Uterus (tissue), 4 donors: ENCODE results near the gene SMTN. TPM values are rescaled to one million over a fixed set of nuclear protein-coding genes. Genes with fewer than 3 reads are reported as not detected.
"Not testable (repeated sequence)": the region's sequence is repeated elsewhere in the genome, so short reads cannot be mapped to it uniquely, and the experiment has no call there.

Experiments
- DNase-seq, 2 donors: peaks; one replicate each; pipeline ENCODE4 v3.0.0-alpha.2; 2019 to 2020
- H3K27ac ChIP-seq, 2 donors: fragments of 200-600 bp; sonication (generic); 1 replicate in 1 of 2; 2 replicates in 1 of 2; pipeline ENCODE4 v1.5.1; 2016 to 2018
- H3K27me3 ChIP-seq, 2 donors: fragments of 200-600 bp; sonication (generic); one replicate each; pipeline ENCODE4 v1.5.1; 2018 to 2019; ENCODE audit warnings: control low read depth in 1 of 2
- H3K36me3 ChIP-seq, 2 donors: fragments of 200-600 bp; sonication (generic); one replicate each; pipeline ENCODE4 v1.5.1; 2019; ENCODE audit warnings: control low read depth in 1 of 2
- H3K4me1 ChIP-seq, 2 donors: fragments of 200-600 bp; sonication (generic); one replicate each; pipeline ENCODE4 v1.5.1; 2018 to 2019; ENCODE audit warnings: control low read depth in 1 of 2
- H3K4me3 ChIP-seq, 2 donors: fragments of 200-600 bp; sonication (generic); 1 replicate in 1 of 2; 2 replicates in 1 of 2; pipeline ENCODE4 v1.5.1; 2018 to 2019; ENCODE audit warnings: mild to moderate bottlenecking in 1 of 2
- H3K9me3 ChIP-seq, 2 donors: fragments of 200-600 bp; sonication (generic); one replicate each; pipeline ENCODE4 v1.5.1; 2019; ENCODE audit warnings: control low read depth in 1 of 2
- POLR2A ChIP-seq, 2 donors: fragments of 450-650 bp; IDR thresholded peaks; one replicate each; pipeline ENCODE4 v1.6.1; 2016; ENCODE audit warnings: antibody characterized with exemption in 2 of 2, mild to moderate bottlenecking in 1 of 2, moderate library complexity in 1 of 2
- intact Hi-C: fragments of 100-400 bp; cut with DNase I; formaldehyde crosslinking; loops from one replicate; pipeline ENCODE4 v1.15.1; 2023; ENCODE audit warnings: low total_unique reads
- total RNA-seq, 4 donors: library from RNA; depleted of rRNA in 3 of 4; stranded (reverse); fragments of >200 nt in 3 of 4; gene quantifications; one replicate each; pipeline versions ENCODE4 v1.1.0 to v1.2.4, GENCODE V29; 2014 to 2023
- TF ChIP-seq, protein P1 (sequence below), 4 experiments: fragments of 200-600 bp in 2 of 4; fragments of 450-650 bp in 2 of 4; sonication (generic) in 2 of 4; IDR thresholded peaks; one replicate each; pipeline ENCODE4 v1.5.1; 2016 to 2019; ENCODE audit warnings: antibody characterized with exemption in 4 of 4, mild to moderate bottlenecking in 2 of 4, moderate library complexity in 1 of 4
- donor health status: DM: yes; HTN: yes; CAD: no.

The SMTN gene
- total RNA-seq, 4 donors from 2014 or later, result 182 to 647 (median 274) TPM

DNA sequence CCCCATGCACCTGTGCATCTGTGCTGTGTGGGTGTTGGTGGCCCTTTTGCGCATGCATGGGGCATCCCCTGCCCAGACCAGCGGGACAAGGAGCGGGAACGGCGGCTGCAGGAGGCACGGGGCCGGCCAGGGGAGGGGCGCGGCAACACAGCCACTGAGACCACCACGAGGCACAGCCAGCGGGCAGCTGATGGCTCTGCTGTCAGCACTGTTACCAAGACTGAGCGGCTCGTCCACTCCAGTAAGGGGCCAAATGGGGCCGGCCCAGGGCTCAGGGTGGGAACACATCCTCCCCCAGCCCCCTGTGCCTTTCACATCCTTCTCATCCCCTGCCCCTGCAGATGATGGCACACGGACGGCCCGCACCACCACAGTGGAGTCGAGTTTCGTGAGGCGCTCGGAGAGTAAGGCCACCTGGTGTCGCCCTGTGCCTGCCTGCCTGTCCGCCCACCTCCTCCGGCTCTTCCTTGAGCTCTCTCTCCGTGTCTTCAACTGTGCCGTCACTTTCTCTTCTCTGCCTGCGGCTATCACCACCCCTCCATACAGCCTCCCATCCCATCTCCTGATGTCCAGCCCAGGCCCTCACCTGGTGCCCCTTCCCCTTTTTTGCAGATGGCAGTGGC lies 15.7 kb downstream of the SMTN start:
- DNase-seq, result peak in 1 of 2 donors; percentile 21
- Histone ChIP-seq H3K9me3 (no peaks in the 10 kb centered on the region), H3K4me3 (no peak overlapping the region), H3K36me3 (no peaks in the 10 kb centered on the region), H3K27me3 (no peaks in the 10 kb centered on the region), H3K4me1 (peaks cover 8 to 17% of the 10 kb centered on the region in 2 donors), H3K27ac (peak overlapping the region; percentile 96 to 100)
- TF ChIP-seq, protein P1, sequence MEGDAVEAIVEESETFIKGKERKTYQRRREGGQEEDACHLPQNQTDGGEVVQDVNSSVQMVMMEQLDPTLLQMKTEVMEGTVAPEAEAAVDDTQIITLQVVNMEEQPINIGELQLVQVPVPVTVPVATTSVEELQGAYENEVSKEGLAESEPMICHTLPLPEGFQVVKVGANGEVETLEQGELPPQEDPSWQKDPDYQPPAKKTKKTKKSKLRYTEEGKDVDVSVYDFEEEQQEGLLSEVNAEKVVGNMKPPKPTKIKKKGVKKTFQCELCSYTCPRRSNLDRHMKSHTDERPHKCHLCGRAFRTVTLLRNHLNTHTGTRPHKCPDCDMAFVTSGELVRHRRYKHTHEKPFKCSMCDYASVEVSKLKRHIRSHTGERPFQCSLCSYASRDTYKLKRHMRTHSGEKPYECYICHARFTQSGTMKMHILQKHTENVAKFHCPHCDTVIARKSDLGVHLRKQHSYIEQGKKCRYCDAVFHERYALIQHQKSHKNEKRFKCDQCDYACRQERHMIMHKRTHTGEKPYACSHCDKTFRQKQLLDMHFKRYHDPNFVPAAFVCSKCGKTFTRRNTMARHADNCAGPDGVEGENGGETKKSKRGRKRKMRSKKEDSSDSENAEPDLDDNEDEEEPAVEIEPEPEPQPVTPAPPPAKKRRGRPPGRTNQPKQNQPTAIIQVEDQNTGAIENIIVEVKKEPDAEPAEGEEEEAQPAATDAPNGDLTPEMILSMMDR (IDR thresholded peaks at IDR 0.05), result no peak
- TF ChIP-seq POLR2A (IDR thresholded peaks at IDR 0.05), result no peak
- intact Hi-C loops, result no loop called here

DNA sequence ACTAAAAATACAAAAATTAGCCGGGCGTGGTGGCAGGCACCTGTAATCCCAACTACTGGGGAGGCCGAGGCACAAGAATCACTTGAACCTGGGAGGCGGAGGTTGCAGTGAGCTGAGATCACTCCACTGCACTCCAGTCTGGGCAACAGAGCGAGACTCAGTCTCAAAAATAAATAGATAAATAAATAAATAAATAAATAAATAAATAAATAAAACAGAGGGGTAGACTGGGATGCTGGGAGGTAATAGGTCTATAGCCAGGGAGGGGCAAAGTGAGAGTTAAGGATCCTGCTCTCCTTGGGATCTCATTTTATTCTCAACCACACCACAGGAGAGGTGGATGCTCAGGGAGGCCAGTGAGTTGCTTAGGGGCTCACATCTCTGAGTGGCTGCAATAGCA lies 16.4 kb downstream of the SMTN start:
- H3K36me3 ChIP-seq, intact Hi-C loops, H3K9me3 ChIP-seq, DNase-seq, H3K4me3 ChIP-seq, H3K27me3 ChIP-seq: not testable (repeated sequence)
- H3K27ac ChIP-seq, result peak overlapping the region; percentile 96 to 100
- peaks cover 8 to 13% of the 10 kb centered on the region in 2 donors for H3K4me1 ChIP-seq

DNA sequence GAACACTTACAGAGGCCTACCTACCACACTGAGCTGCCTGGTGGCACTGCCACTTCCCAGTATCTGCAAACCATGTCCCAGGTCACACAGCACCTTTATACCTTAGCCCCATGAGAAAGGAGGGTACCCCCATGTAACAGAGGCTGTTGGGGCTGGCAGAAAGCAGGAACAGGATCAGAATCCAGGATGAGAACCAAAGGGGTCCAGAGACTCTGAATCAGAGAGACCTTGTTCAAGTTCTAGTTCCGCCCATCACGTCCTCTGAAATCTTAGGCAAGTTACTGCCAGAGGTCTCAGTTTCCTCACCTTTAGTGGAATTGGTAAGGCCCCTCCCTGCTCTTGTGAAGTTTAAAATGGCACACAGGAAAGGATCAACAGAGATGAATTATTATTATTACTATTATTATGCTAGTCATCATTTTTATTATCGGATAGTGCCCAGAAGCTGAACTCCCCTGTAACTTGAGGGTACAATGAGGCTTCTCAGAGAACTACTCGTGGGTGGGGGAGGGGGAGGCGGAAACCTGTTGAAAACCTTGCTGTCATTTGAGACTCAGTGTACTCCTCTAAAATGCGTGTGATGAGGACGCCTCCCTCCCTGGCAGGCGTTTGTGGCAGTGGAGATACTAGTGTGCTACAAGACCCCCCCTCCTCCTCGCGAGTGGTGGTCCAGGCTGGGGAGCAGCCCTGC lies 17.0 kb downstream of the SMTN start:
- Histone ChIP-seq H3K4me1 (peaks cover 4 to 10% of the 10 kb centered on the region in 2 donors), H3K27ac (peak overlapping the region; percentile 96 to 100), H3K27me3 (no peaks in the 10 kb centered on the region), H3K4me3 (no peak overlapping the region), H3K9me3 (no peaks in the 10 kb centered on the region), H3K36me3 (no peaks in the 10 kb centered on the region)
- peak in 1 of 2 donors; percentile 70 for DNase-seq
- TF ChIP-seq, protein P1 (IDR thresholded peaks at IDR 0.05), result no peak
- TF ChIP-seq POLR2A (IDR thresholded peaks at IDR 0.05), result no peak
- intact Hi-C loops, result no loop called here

GRCh38 chr22:31098632-31099110 lies 17.6 kb downstream of the SMTN start:
- intact Hi-C loops, result no loop called here
- Histone ChIP-seq H3K27ac (peak overlapping the region; percentile 96 to 100), H3K36me3 (no peaks in the 10 kb centered on the region), H3K4me1 (peaks cover 4 to 10% of the 10 kb centered on the region in 2 donors), H3K27me3 (no peaks in the 10 kb centered on the region), H3K4me3 (no peak overlapping the region), H3K9me3 (no peaks in the 10 kb centered on the region)
- peak; percentile 72 to 85 for DNase-seq
- TF ChIP-seq, protein P1 (IDR thresholded peaks at IDR 0.05), result peak in 1 of 4 experiments; percentile 8
- peak in 1 of 2 donors; percentile 27 for TF ChIP-seq POLR2A (IDR thresholded peaks at IDR 0.05)

DNA sequence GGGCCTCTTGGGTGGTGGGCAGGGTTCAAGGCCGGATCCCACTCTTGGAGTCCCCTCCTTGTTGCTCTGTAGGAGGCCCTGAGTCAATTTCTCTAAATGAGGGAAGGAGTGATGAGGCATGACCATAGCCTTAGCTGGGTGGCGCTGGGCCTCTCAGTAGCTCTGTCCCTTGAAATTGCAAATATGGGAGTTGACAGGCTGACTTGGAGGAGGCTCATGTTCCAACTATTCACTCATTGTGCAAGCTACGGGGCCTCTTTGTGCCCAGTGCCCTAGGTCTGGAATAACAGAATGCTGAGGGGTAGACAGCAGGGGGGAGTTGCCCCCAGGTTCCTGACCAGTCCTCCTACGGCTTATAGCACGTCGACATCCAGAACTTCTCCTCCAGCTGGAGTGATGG lies 18.3 kb downstream of the SMTN start:
- Histone ChIP-seq H3K9me3 (no peaks in the 10 kb centered on the region), H3K4me3 (no peak overlapping the region), H3K27me3 (no peaks in the 10 kb centered on the region), H3K27ac (peak overlapping the region; percentile 96 to 100), H3K4me1 (peaks cover 4 to 10% of the 10 kb centered on the region in 2 donors), H3K36me3 (no peaks in the 10 kb centered on the region)
- DNase-seq, result no peak
- TF ChIP-seq, protein P1 (IDR thresholded peaks at IDR 0.05), result no peak
- TF ChIP-seq POLR2A (IDR thresholded peaks at IDR 0.05), result no peak
- intact Hi-C loops, result no loop called here
